GM12878 (cell line): Measurements from ENCODE around the gene NKAIN2. TPM values are rescaled to one million over a fixed set of nuclear protein-coding genes. Genes with fewer than 3 reads are reported as not detected.

ENCODE experiments used
- ATAC-seq: fragments of 200-7000 bp; cut with Tn5 transposase; 3 replicates; pipeline ENCODE4 v1.9.1; 2020; ENCODE audit warnings: mild to moderate bottlenecking, moderate library complexity
- BruUV-seq: library from RNA; stranded (reverse); fragments of 400-500 nt; replicated peaks from 2 replicates; lab custom pipeline; 2021; lab: Mats Ljungman, UMichigan
- CTCF ChIA-PET: fragments of 300-600 bp; sonication (Branson Sonifier 250); formaldehyde crosslinking; extraction: SDS; loops from one replicate; lab custom pipeline; 2021; ENCODE audit warnings: inconsistent platforms; lab: Yijun Ruan, JAX
- POLR2A ChIA-PET: fragments of 350-600 bp; formaldehyde crosslinking; extraction: SDS; loops from one replicate; lab custom pipeline; 2021; ENCODE audit warnings: inconsistent platforms; lab: Charles Lee
- RAD21 ChIA-PET: fragments of 300-600 bp; sonication (Branson Sonifier 250); formaldehyde crosslinking; loops from one replicate; lab custom pipeline; 2023; ENCODE audit warnings: antibody characterized with exemption; ENCODE audit not compliant: unreplicated experiment; lab: Charles Lee
- SMC1A ChIA-PET: fragments of 300-600 bp; sonication (Branson Sonifier 250); formaldehyde crosslinking; loops from one replicate; lab custom pipeline; 2023; ENCODE audit not compliant: unreplicated experiment, uncharacterized antibody; lab: Charles Lee
- DNase-seq: peaks from one replicate; pipeline ENCODE4 v3.0.0-alpha.2; 2011; ENCODE audit warnings: low read depth, low spot score
- FAIRE-seq: peaks from 3 replicates; lab custom pipeline; 2011; peaks lifted over from hg19 to GRCh38; lab: Jason Lieb, UNC
- H2AFZ ChIP-seq: 2 replicates; pipeline ENCODE4 v1.6.0; 2011; ENCODE audit warnings: low read depth, low read length, control low read depth; ENCODE audit not compliant: control insufficient read depth
- H3K27ac ChIP-seq: 2 replicates; pipeline ENCODE4 v1.5.1; 2011; ENCODE audit warnings: control low read depth; ENCODE audit not compliant: control insufficient read depth, insufficient read depth
- H3K27me3 ChIP-seq, 2 experiments: replicated peaks in 1 of 2; 2 replicates each; pipeline versions ENCODE4 v1.6.0 to v1.6.1; 2011; ENCODE audit warnings: low read length in 1 of 2; ENCODE audit not compliant: control insufficient read depth in 2 of 2, insufficient read depth in 2 of 2
- H3K36me3 ChIP-seq, 2 experiments: 2 replicates each; pipeline ENCODE4 v1.5.1; 2011; ENCODE audit warnings: low read length in 1 of 2; ENCODE audit not compliant: control insufficient read depth in 2 of 2, insufficient read depth in 2 of 2
- H3K4me1 ChIP-seq: 2 replicates; pipeline ENCODE4 v1.6.1; 2011; ENCODE audit warnings: mild to moderate bottlenecking, low read length, moderate library complexity, mixed read lengths; ENCODE audit not compliant: control insufficient read depth, insufficient read depth
- H3K4me2 ChIP-seq: 2 replicates; pipeline ENCODE4 v1.6.0; 2011; ENCODE audit warnings: control low read depth; ENCODE audit not compliant: control insufficient read depth, insufficient read depth
- H3K4me3 ChIP-seq: fragments of 200-600 bp; sonication (generic); 2 replicates; pipeline ENCODE4 v1.5.1; 2016
- H3K79me2 ChIP-seq: 2 replicates; pipeline ENCODE4 v1.6.0; 2011; ENCODE audit warnings: low read length; ENCODE audit not compliant: control insufficient read depth, insufficient read depth
- H3K9ac ChIP-seq: 2 replicates; pipeline ENCODE4 v1.8.0; 2011; ENCODE audit warnings: low read length, control low read depth, mixed read lengths; ENCODE audit not compliant: control insufficient read depth, insufficient read depth
- H3K9me3 ChIP-seq: replicated peaks from 3 replicates; pipeline ENCODE4 v1.5.1; 2011; ENCODE audit warnings: mild to moderate bottlenecking, low read length; ENCODE audit not compliant: control insufficient read depth, insufficient read depth
- H4K20me1 ChIP-seq: 2 replicates; pipeline ENCODE4 v1.6.0; 2011; ENCODE audit not compliant: control insufficient read depth, insufficient read depth
- BCL11A ChIP-seq: IDR thresholded peaks from 2 replicates; pipeline ENCODE4 v1.6.1; 2011; ENCODE audit warnings: low read depth, low read length
- BHLHE40 ChIP-seq, 2 experiments: fragments of 450-650 bp in 1 of 2; IDR thresholded peaks; 2 replicates each; pipeline ENCODE4 v1.6.1; 2011 to 2017; ENCODE audit warnings: low read depth in 2 of 2, borderline replicate concordance in 1 of 2, improper control_type of control experiment in 1 of 2, low read length in 1 of 2, mild to moderate bottlenecking in 1 of 2
- CEBPB ChIP-seq, 2 experiments: fragments of 150-350 bp in 1 of 2; IDR thresholded peaks; 2 replicates each; pipeline ENCODE4 v1.6.1; 2012 to 2014; ENCODE audit warnings: low read depth in 2 of 2, low read length in 2 of 2, borderline replicate concordance in 1 of 2, inconsistent platforms in 1 of 2
- CHD1 ChIP-seq: IDR thresholded peaks from 2 replicates; pipeline ENCODE4 v1.6.1; 2012; ENCODE audit warnings: low read depth, low read length, improper control_type of control experiment
- HDAC6 ChIP-seq: fragments of 200-600 bp; sonication (generic); IDR thresholded peaks from one replicate; pipeline ENCODE4 v1.8.0; 2017; ENCODE audit warnings: antibody characterized with exemption; ENCODE audit not compliant: unreplicated experiment
- MEF2B ChIP-seq: fragments of 450-650 bp; IDR thresholded peaks from 2 replicates; pipeline ENCODE4 v1.6.1; 2018; ENCODE audit warnings: mild to moderate bottlenecking, moderate library complexity; ENCODE audit not compliant: partially characterized antibody, poor library complexity, severe bottlenecking
- MYB ChIP-seq: fragments of 150-350 bp; IDR thresholded peaks from 2 replicates; pipeline ENCODE4 v1.6.1; 2014; ENCODE audit warnings: mild to moderate bottlenecking, low read depth, low read length, borderline replicate concordance
- RAD21 ChIP-seq: IDR thresholded peaks from 2 replicates; pipeline ENCODE4 v1.6.1; 2011; ENCODE audit warnings: mild to moderate bottlenecking, low read depth, low read length, moderate library complexity; ENCODE audit not compliant: insufficient read depth
- RUNX3 ChIP-seq: IDR thresholded peaks from 2 replicates; pipeline ENCODE4 v1.6.1; 2012; ENCODE audit warnings: low read length, inconsistent platforms
- SMC3 ChIP-seq: IDR thresholded peaks from 2 replicates; pipeline ENCODE4 v1.6.1; 2011; ENCODE audit warnings: low read length, improper control_type of control experiment, borderline replicate concordance
- SUZ12 ChIP-seq: fragments of 200-600 bp; sonication (generic); IDR thresholded peaks from one replicate; pipeline ENCODE4 v1.6.1; 2018; ENCODE audit warnings: antibody characterized with exemption, mild to moderate bottlenecking; ENCODE audit not compliant: unreplicated experiment
- TCF7 ChIP-seq: IDR thresholded peaks from 2 replicates; pipeline ENCODE4 v1.6.1; 2014; ENCODE audit warnings: antibody characterized with exemption, borderline replicate concordance
- WRNIP1 ChIP-seq: IDR thresholded peaks from 2 replicates; pipeline ENCODE4 v1.6.1; 2011; ENCODE audit warnings: low read depth, low read length, improper control_type of control experiment, borderline replicate concordance
- YBX1 ChIP-seq: fragments of 450-650 bp; IDR thresholded peaks from 2 replicates; pipeline ENCODE4 v1.6.1; 2016; ENCODE audit warnings: antibody characterized with exemption
- ZBED1 ChIP-seq: IDR thresholded peaks from 2 replicates; pipeline ENCODE4 v1.6.1; 2016; ENCODE audit warnings: borderline replicate concordance
- WGBS: methylation state at CpG from one replicate; pipeline ENCODE4 v1.1.6; 2016; ENCODE audit warnings: low lambda C conversion rate; ENCODE audit not compliant: insufficient replicate concordance, insufficient coverage; ENCODE audit errors: missing lambda C conversion rate; 5-methylcytosine and 5-hydroxymethylcytosine counted together
- in situ Hi-C: fragments of 300-500 bp; cut with MboI; formaldehyde crosslinking; loops from 9 replicates; pipeline ENCODE4 v1.14.3; 2018; ENCODE audit warnings: mixed read lengths
- intact Hi-C: fragments of 100-400 bp; cut with micrococcal nuclease; formaldehyde crosslinking; loops from one replicate; pipeline ENCODE4 v1.14.2; 2022; ENCODE audit not compliant: unreplicated experiment
- polyA plus RNA-seq, 11 experiments: library from polyadenylated mRNA; depleted of rRNA in 4 of 11; unstranded in 6 of 11; stranded (reverse) in 5 of 11; fragments of >200 nt; fragmentation: Nextera tagmentation in 4 of 11; fragmentation: Illumina TruSeq in 1 of 11; extraction: Ambion mirVana in 4 of 11; extraction: Trizol in 1 of 11; gene quantifications; 1 replicate in 1 of 11; 2 replicates in 10 of 11; pipeline versions ENCODE4 v1.2.1 to v1.2.3, GENCODE V29; 2011 to 2016; ENCODE audit warnings: inconsistent platforms in 2 of 11, missing spikeins in 2 of 11, low read depth in 1 of 11
- total RNA-seq, 4 experiments: library from RNA; depleted of rRNA in 3 of 4; stranded (reverse); fragments of >200 nt in 3 of 4; fragmentation: Illumina TruSeq in 1 of 4; extraction: Trizol in 1 of 4; gene quantifications; 2 replicates each; pipeline versions ENCODE4 v1.2.1 to v1.2.3, GENCODE V29; 2013 to 2021

Gene NKAIN2
- total and polyA plus RNA-seq, 10 of the 15 experiments (the other 5 are each of a cell fraction or from before 2014, with no cell fraction given): not detected

DNA sequence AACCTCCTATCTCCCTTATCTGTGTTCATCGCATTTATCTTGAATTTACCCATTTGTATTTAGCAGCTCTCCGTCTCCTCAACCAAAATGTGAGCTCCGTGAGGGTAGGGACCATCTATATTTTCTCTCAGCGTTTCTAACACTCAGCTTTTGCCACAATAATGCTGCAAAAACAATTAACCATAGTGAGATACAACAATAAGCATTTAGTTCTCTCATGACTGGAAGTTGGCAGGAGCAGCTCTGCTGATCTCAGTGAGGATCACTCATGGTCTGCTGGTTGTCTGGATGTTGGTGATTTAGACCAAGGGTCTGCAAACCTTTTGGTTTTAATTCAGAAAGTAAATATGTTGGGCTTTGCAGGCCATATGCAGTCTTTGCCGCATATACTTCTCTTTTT, 763.7 kb downstream of the NKAIN2 start:
- Histone ChIP-seq H2AFZ (no peak overlapping the region), H3K36me3 (no peaks in the 10 kb centered on the region), H4K20me1 (no peaks in the 10 kb centered on the region), H3K27ac (no peak overlapping the region), H3K4me1 (no peaks in the 10 kb centered on the region), H3K4me3 (no peak overlapping the region), H3K4me2 (no peak overlapping the region), H3K9me3 (no peaks in the 10 kb centered on the region), H3K9ac (no peak overlapping the region), H3K27me3 (no peaks in the 10 kb centered on the region), H3K79me2 (no peaks in the 10 kb centered on the region)
- 37% methylated on average over 5 of the region's 5 CpGs for WGBS
- intact Hi-C loops (no loop called here), in situ Hi-C loops (no loop called here)
- BruUV-seq: no TSS peak
- FAIRE-seq (no peak), DNase-seq (no peak), ATAC-seq (no peak)
- ChIA-PET CTCF (no interaction called here), SMC1A (interaction anchor here (1.2 kb wide), 1 partner anchor 61 kb away, joined by 3 read pairs; no protein-coding TSS in a partner anchor), RAD21 (no interaction called here), POLR2A (no interaction called here)
- no peak for TF ChIP-seq BCL11A
- no peak for TF ChIP-seq HDAC6
- TF ChIP-seq MYB: no peak
- no peak for TF ChIP-seq CEBPB (IDR thresholded peaks at IDR 0.05; ENCODE audit: borderline replicate concordance in 1 of 2, low read depth in 2 of 2, low read length in 2 of 2)
- TF ChIP-seq SMC3: no peak
- TF ChIP-seq CHD1: no peak
- no peak for TF ChIP-seq RUNX3
- no peak for TF ChIP-seq MEF2B
- no peak for TF ChIP-seq YBX1
- TF ChIP-seq TCF7: no peak
- TF ChIP-seq BHLHE40 (IDR thresholded peaks at IDR 0.05; ENCODE audit: borderline replicate concordance in 1 of 2, low read depth in 2 of 2, low read length in 1 of 2): no peak
- TF ChIP-seq ZBED1: no peak
- no peak for TF ChIP-seq SUZ12
- no peak for TF ChIP-seq WRNIP1
- no peak for TF ChIP-seq RAD21
